PC-9 (cell line): Measurements from ENCODE around the gene CARD11. TPM values are rescaled to one million over a fixed set of nuclear protein-coding genes. Genes with fewer than 3 reads are reported as not detected.

Source experiments
- BruUV-seq: library from RNA; stranded (reverse); fragments of 400-500 nt; replicated peaks from 2 replicates; lab custom pipeline; 2021; lab: Mats Ljungman, UMichigan
- CTCF ChIA-PET: fragments of 300-600 bp; sonication (Branson Sonifier 250); formaldehyde crosslinking; loops from one replicate; lab custom pipeline; 2022; ENCODE audit warnings: antibody characterized with exemption; lab: Charles Lee
- POLR2A ChIA-PET: fragments of 300-600 bp; sonication (Branson Sonifier 250); formaldehyde crosslinking; loops from one replicate; lab custom pipeline; 2022; ENCODE audit warnings: antibody characterized with exemption; ENCODE audit not compliant: unreplicated experiment; lab: Charles Lee
- DNase-seq, 2 experiments: peaks; one replicate each; pipeline versions ENCODE4 v3.0.0 to v3.0.0-alpha.2; 2015 to 2022; ENCODE audit warnings: mixed read lengths in 1 of 2
- H2AFZ ChIP-seq: fragments of 200-600 bp; sonication (generic); 2 replicates; pipeline ENCODE4 v1.8.1; 2017; ENCODE audit warnings: antibody characterized with exemption
- H3F3A ChIP-seq: fragments of 200-600 bp; sonication (generic); 2 replicates; pipeline ENCODE4 v1.8.1; 2017; ENCODE audit warnings: antibody characterized with exemption, mild to moderate bottlenecking, low read depth; ENCODE audit not compliant: insufficient read depth
- H3K27ac ChIP-seq: fragments of 200-600 bp; sonication (generic); 2 replicates; pipeline ENCODE4 v1.6.1; 2016; ENCODE audit warnings: mixed run types
- H3K27me3 ChIP-seq: fragments of 200-600 bp; sonication (generic); 2 replicates; pipeline ENCODE4 v1.6.1; 2016; ENCODE audit warnings: low read depth, mixed run types; ENCODE audit not compliant: insufficient read depth
- H3K36me3 ChIP-seq: fragments of 200-600 bp; sonication (generic); 2 replicates; pipeline ENCODE4 v1.6.1; 2016; ENCODE audit warnings: low read depth, mixed run types
- H3K4me1 ChIP-seq: fragments of 200-600 bp; sonication (generic); replicated peaks from 2 replicates; pipeline ENCODE4 v1.6.1; 2016; ENCODE audit warnings: mixed run types; ENCODE audit not compliant: insufficient read depth
- H3K4me2 ChIP-seq: fragments of 200-600 bp; sonication (generic); 2 replicates; pipeline ENCODE4 v1.6.1; 2017; ENCODE audit warnings: mixed run types
- H3K4me3 ChIP-seq: fragments of 200-600 bp; sonication (generic); 2 replicates; pipeline ENCODE4 v1.6.1; 2016; ENCODE audit warnings: mixed run types
- H3K79me2 ChIP-seq: fragments of 200-600 bp; sonication (generic); 2 replicates; pipeline ENCODE4 v1.6.1; 2017; ENCODE audit warnings: low read depth, mixed run types
- H3K9me2 ChIP-seq: fragments of 200-600 bp; sonication (generic); 2 replicates; pipeline ENCODE4 v1.8.1; 2017; ENCODE audit warnings: mild to moderate bottlenecking; ENCODE audit not compliant: insufficient read depth
- H3K9me3 ChIP-seq: fragments of 200-600 bp; sonication (generic); 2 replicates; pipeline ENCODE4 v1.8.1; 2016; ENCODE audit warnings: low read depth; ENCODE audit not compliant: insufficient read depth
- H4K20me1 ChIP-seq: fragments of 200-600 bp; sonication (generic); 2 replicates; pipeline ENCODE4 v1.8.1; 2017; ENCODE audit not compliant: insufficient read depth
- CTCF ChIP-seq: fragments of 200-600 bp; sonication (generic); conservative IDR thresholded peaks from 2 replicates; pipeline ENCODE4 v1.6.1; 2017; ENCODE audit warnings: mixed run types, antibody characterized with exemption, mild to moderate bottlenecking, moderate library complexity
- EZH2 ChIP-seq: fragments of 200-600 bp; sonication (generic); IDR thresholded peaks from 2 replicates; pipeline ENCODE4 v1.8.0; 2017; ENCODE audit warnings: antibody characterized with exemption, low read depth
- intact Hi-C: fragments of 100-400 bp; cut with micrococcal nuclease; formaldehyde crosslinking; loops from one replicate; pipeline ENCODE4 v1.10.0; 2022; ENCODE audit not compliant: unreplicated experiment
- total RNA-seq: library from RNA; stranded (reverse); gene quantifications from 2 replicates; pipeline ENCODE4 v1.2.3, GENCODE V29; 2021

The CARD11 gene
- total RNA-seq, 1 experiment from 2014 or later: 62.6 TPM

DNA sequence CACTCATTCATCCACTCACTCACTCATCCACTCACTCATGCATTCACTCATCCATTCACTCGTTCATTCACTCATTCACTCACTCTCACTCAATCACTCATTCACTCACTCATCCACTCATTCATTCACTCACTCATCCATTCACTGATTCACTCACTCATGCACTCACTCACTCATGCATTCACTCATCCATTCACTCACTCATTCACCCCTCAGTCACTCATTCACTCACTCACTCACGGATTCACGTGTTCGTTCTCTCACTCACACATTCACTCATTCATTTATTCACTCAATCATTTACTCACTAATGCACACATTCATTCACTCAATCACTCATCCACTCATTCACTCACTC, 73.4 kb downstream of the CARD11 start:
- CTCF ChIA-PET: no interaction called here
- Histone ChIP-seq H3K27ac (no peak overlapping the region), H3K4me2 (no peak overlapping the region), H3K9me2 (0 out of 2 replicates have a peak, but pooled peaks cover 5% of the 10 kb centered on the region), H4K20me1 (no peaks in the 10 kb centered on the region; the same call in 1 of the 2 replicates), H3K4me1 (no peaks in the 10 kb centered on the region), H3F3A (peaks cover 6% of the 10 kb centered on the region; the same call in 1 of the 2 replicates), H3K27me3 (no peaks in the 10 kb centered on the region), H3K79me2 (no peaks in the 10 kb centered on the region), H2AFZ (no peak overlapping the region), H3K4me3 (no peak overlapping the region), H3K9me3 (peaks cover 3% of the 10 kb centered on the region), H3K36me3 (peaks cover 6% of the 10 kb centered on the region; the same call in 1 of the 2 replicates)
- POLR2A ChIA-PET: no interaction called here
- intact Hi-C loops: no loop called here
- TF ChIP-seq CTCF (no peak), EZH2 (no peak)
- DNase-seq: no peak
- BruUV-seq: no TSS peak

GRCh38 chr7:2969398-2970306, 74.0 kb downstream of the CARD11 start:
- Histone ChIP-seq H3K4me1 (no peaks in the 10 kb centered on the region), H3K79me2 (no peaks in the 10 kb centered on the region), H3K27me3 (no peaks in the 10 kb centered on the region), H3K27ac (no peak overlapping the region), H3F3A (peaks cover 6% of the 10 kb centered on the region; the same call in 1 of the 2 replicates), H3K4me3 (no peak overlapping the region), H3K9me2 (0 out of 2 replicates have a peak, but pooled peaks cover 5% of the 10 kb centered on the region), H4K20me1 (no peaks in the 10 kb centered on the region; the same call in 1 of the 2 replicates), H3K36me3 (peaks cover 8% of the 10 kb centered on the region; the same call in 1 of the 2 replicates), H3K9me3 (peaks cover 3% of the 10 kb centered on the region), H2AFZ (no peak overlapping the region), H3K4me2 (no peak overlapping the region)
- no peak for TF ChIP-seq EZH2
- no peak for TF ChIP-seq CTCF
- intact Hi-C loops: no loop called here
- no peak for DNase-seq
- no TSS peak for BruUV-seq
- ChIA-PET POLR2A (no interaction called here), CTCF (no interaction called here)

DNA sequence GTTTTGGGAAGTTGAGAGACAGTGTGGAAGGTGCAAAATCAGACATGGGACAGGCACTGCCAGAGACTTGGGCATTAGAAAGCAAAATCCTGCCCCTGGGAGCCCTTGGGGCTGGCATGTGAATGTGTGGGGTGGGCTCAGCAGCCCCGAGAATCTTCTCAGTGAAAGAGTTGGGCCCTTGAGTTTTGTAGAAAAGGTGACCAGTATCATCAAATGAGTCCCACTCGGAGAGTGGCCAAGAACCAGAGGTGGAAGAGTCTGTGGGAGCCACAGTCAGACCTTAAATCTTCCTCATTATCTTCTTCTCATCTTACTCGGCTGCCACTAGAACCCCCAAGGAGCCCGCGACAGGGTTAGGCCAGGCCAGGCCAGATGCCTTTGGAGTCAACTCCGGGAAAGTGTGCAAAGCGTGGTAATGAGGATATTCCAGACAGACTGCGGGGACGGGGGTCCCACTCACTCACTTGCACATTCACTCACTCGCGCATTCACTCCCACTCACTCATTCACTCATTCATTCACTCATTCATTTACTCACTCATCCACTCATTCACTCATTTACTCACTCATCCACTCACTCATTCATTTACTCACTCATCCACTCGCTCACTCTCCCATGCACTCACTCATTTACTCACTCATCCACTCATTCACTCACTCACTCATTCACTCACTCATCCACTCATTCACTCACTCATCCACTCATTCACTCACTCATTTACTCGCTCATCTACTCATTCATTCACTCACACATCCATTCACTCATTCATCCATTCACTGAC, 74.9 kb downstream of the CARD11 start:
- no peaks in the 10 kb centered on the region for H3K79me2 ChIP-seq
- peaks cover 13% of the 10 kb centered on the region; the same call in 1 of the 2 replicates for H3K36me3 ChIP-seq
- no peak overlapping the region for H2AFZ ChIP-seq
- no peaks in the 10 kb centered on the region for H3K4me1 ChIP-seq
- ChIA-PET POLR2A (no interaction called here), CTCF (no interaction called here)
- H3K9me3 ChIP-seq: peaks cover 3% of the 10 kb centered on the region
- no peak overlapping the region for H3K4me2 ChIP-seq
- intact Hi-C loops: no loop called here
- H3F3A ChIP-seq: peaks cover 6% of the 10 kb centered on the region
- TF ChIP-seq CTCF (no peak), EZH2 (no peak)
- no peak overlapping the region for H3K27ac ChIP-seq
- H3K4me3 ChIP-seq: no peak overlapping the region
- no peak for DNase-seq
- no peaks in the 10 kb centered on the region; the same call in 1 of the 2 replicates for H4K20me1 ChIP-seq
- no peaks in the 10 kb centered on the region for H3K27me3 ChIP-seq
- BruUV-seq: no TSS peak
- 0 out of 2 replicates have a peak, but pooled peaks cover 5% of the 10 kb centered on the region for H3K9me2 ChIP-seq
